22Rv1 (cell line): ENCODE data around the gene MSH2.
A peak's percentile ranks its signal among the peaks of the same experiment; 100 is the strongest.

Experiments used
- H3K27ac ChIP-seq: fragments of 450-650 bp; 2 replicates; pipeline ENCODE4 v1.5.1; 2017
- CTCF ChIP-seq: fragments of 450-650 bp; IDR thresholded peaks from 2 replicates; pipeline ENCODE4 v1.5.1; 2017; ENCODE audit warnings: mild to moderate bottlenecking
- ZFX ChIP-seq: fragments of 450-650 bp; IDR thresholded peaks from 2 replicates; pipeline ENCODE4 v1.6.1; 2017; ENCODE audit warnings: antibody characterized with exemption, borderline replicate concordance

Gene MSH2

GRCh38 chr2:47519147-47519537 is 116.2 kb downstream of the MSH2 start:
- TF ChIP-seq ZFX = no peak
- TF ChIP-seq CTCF = no peak
- H3K27ac ChIP-seq = no peak overlapping the region

- TF ChIP-seq ZFX (no peak), CTCF (no peak)
- no peak overlapping the region for H3K27ac ChIP-seq
Measured at GRCh38 chr2:47519604-47520301, 116.8 kb downstream of the MSH2 start.

GRCh38 chr2:47520302-47520630 is 117.3 kb downstream of the MSH2 start:
- no peak overlapping the region for H3K27ac ChIP-seq
- no peak for TF ChIP-seq ZFX
- no peak for TF ChIP-seq CTCF

- TF ChIP-seq CTCF (peak; percentile 51), ZFX (no peak)
- no peak overlapping the region for H3K27ac ChIP-seq
Measured at GRCh38 chr2:47520825-47521665, 118.1 kb downstream of the MSH2 start.

- no peak overlapping the region for H3K27ac ChIP-seq
- no peak for TF ChIP-seq ZFX
- TF ChIP-seq CTCF = no peak
Measured at GRCh38 chr2:47521666-47522285, 118.8 kb downstream of the MSH2 start.

- TF ChIP-seq CTCF (no peak), ZFX (no peak)
- no peak overlapping the region for H3K27ac ChIP-seq
Measured at GRCh38 chr2:47525167-47525566, 122.2 kb downstream of the MSH2 start.

- no peak for TF ChIP-seq ZFX
- no peak for TF ChIP-seq CTCF
- no peak overlapping the region for H3K27ac ChIP-seq
Measured at GRCh38 chr2:47528455-47528854, 125.5 kb downstream of the MSH2 start.
